AG08395 (cell line): ENCODE data around the gene TACO1.

Source experiments
- DNase-seq: peaks from one replicate; pipeline ENCODE4 v3.0.0; 2012; ENCODE audit warnings: mixed read lengths, low spot score

Gene TACO1

DNA sequence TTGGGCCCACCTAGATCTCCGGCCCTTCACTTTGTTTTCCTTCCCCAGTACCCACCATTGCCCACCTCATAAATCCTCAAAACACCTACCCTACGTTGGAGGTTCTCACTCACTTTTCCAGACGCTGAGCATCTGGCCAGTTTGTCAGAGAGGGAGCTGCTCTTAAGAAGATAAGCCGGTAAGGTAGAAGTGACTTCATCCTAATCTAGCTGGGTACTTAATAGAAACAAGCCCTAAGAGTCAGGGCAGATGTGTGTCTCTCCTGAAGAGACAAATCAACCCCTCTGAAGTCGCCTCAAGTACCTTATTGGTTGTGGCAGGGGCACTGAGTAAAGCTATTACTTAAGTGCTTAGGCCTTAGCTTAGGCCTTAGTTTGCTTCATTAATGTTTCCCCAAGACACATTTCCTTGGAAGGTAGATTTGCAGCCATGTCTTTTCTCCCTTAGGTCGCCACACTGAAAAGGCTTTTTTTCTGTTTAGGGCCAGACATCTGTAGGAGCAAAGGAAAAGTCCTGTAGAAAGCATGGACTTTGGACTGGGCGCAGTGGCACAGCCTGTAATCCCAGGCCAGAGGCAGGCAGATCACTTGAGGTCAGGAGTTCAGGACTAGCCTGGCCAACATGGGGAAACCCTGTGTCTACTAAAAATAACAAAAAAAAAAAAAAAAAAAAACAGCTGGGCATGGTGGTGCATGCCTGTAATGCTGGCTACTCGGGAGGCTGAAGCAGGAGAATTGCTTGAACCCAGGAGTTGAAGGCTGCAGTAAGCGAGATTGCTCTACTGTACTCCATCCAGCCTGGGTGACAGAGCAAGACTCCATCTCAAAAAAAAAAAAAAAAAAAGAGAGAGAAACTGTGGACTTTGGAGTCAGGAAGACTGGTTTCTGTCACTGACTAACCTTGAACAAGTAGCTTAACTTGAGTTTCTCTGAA lies 1.0 kb downstream of the TACO1 start:
- no peak for DNase-seq

DNA sequence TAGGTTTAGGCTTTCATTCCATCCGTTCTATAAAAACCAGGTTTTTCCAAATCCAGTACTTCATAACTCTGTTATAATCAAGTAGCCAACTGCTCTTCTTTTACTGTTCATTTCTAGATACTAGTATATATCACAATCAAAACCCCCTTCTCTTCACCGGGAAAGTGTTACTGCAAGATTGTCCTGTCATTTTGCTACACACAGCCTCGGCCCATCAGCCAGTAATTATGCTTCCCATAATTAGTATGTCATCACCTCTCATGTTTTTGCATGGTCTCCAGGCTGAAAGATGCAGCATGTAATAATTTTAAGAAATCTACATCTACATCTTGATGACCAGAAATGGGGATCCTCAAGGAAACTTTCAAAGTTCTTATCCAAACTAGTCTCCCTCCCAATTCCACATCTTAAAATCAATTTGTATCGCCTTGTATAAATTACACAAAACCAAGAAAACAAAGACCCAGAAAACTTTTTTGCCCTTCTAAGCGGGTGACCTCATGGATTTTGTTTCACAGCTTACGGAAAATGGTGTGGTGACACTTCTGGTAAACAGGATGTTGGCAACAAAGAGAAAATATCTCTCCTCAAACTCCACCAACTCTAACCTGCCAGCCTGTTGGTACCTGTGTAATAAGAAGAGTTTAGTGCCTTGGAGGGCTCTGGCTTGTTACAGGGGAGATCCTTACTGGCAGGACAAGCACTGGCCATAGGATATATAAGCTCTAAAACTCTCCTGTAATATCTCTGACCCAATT lies 9.3 kb downstream of the TACO1 start:
- DNase-seq, result no peak

DNA sequence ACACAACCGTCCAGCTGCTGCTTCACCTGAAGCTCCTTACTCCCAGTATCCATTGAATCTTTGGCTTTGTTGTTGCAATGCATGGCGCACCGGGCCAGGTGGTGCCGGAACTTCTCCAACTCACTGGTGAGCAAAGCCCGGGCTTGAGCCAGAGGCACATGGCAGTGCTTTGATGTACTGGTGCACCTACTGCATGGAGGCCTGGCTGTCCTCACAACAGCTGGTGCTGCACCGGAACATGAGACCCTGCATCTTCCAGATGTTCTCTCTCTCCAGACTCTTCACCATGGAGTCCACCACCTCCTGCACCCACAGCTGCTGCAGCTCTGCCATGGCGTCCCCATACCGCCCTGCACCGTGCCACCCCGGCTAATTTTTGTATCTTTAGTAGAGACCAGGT lies 10.2 kb downstream of the TACO1 start:
- DNase-seq, result no peak

DNA sequence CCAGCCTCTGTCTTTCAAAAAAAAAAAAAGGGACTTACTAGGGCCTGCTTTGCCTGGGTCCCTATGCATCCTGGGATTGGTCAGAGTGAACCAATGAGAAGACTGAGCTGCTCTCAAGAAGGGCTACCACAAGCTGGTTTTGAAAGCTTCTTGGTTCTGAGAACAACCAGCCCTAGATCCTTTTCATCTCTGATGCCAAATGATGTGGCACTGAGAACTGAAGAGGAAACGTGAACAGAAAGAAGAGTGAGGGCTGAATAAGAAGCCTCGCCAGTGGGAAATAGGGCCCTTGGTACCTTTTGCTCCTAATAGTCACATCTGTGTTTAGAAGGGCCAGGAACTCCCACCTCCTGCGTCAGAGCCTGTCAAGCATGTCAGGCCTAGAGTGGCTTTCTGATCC lies 10.7 kb downstream of the TACO1 start:
- no peak for DNase-seq

DNA sequence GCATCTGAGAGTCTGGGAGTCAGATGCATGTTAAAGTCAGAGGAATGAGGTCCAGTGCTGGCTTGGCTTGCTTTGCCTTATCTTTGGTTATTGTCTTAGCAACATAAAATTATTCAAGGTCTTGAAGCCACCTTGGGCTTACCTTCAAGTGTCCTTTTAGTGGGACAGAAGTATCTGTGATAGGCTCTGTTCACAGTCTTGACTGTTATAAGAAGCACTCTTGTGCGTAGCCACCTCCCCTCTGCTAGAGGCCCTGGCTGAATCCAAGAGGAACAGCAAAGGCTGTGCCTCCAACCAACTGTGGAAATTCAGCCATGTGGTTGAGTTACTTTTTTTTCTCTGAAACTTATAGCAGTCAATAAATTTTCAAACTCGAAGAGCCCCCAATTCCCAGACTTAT lies 13.0 kb downstream of the TACO1 start:
- no peak for DNase-seq

DNA sequence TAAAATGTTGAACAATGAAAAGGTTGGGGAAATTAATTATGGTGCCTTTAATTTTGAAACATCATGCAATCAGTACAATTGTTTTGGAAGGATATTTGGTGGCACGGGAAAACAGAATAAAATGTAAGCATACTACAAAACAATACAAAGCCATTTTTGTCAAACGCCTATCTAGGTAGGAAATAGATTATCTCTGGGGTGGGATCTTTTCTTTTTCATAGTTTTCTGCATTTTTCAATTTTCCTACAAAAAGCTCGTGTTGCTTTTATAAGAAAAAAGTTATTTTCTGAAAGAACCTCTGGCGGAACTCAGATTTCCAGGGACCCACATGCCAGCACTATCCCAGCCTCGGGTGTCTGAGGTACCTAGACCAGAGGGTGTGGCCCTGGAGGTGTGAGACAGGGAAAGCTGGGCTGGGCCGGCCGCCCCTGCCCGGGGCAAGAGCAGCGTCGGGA lies 20.6 kb downstream of the TACO1 start:
- DNase-seq, result no peak

DNA sequence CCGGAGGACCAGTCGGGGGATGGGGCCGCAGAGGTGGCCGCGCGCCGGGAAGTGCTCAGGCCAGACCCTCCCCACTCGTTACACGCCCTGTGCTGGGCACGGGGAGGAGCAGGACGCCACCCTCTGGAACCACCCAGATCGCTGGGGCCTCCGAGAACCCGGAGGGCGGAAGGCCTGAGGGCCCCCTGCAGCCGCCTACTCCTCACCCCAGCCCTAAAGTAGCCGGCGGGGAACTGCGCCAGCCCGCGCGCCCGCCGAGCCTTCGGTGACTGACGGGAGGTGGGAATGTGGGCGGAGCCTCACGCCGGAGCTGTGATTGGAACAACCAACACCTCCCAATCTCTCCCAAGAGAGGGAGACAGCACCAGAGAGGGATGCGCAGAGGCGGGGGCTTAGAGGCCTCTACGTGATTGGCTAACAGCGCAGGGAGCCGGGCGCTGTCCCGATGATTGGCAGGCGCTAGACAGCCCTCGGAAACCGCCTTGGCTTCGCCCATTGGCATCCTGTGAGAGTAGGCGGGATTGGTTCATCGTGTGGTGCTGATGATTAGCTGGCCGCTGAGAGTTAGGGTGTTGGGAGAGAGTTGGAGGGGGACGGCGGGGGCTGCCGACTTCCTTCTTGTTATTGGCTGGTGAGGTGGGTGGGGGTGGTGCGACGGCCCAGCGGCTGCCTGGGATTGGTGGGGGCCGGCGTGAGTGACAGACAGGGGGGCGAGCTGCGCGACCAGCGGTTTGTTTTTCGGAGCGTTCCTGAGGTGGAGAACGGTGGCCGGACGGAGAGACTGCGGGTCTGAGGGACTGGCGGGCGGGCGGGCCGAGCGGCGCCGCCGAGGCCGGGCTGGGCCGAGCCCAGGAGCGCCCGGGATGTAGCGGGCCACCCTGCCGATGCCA lies 21.2 kb downstream of the TACO1 start, which contains the start of gene MAP3K3:
Gene MAP3K3 (plus strand): TSS at position 734 of the 890 bp plus-strand sequence. CDS start 343 bp downstream, outside the sequence.
- DNase-seq, result peak; percentile 100

DNA sequence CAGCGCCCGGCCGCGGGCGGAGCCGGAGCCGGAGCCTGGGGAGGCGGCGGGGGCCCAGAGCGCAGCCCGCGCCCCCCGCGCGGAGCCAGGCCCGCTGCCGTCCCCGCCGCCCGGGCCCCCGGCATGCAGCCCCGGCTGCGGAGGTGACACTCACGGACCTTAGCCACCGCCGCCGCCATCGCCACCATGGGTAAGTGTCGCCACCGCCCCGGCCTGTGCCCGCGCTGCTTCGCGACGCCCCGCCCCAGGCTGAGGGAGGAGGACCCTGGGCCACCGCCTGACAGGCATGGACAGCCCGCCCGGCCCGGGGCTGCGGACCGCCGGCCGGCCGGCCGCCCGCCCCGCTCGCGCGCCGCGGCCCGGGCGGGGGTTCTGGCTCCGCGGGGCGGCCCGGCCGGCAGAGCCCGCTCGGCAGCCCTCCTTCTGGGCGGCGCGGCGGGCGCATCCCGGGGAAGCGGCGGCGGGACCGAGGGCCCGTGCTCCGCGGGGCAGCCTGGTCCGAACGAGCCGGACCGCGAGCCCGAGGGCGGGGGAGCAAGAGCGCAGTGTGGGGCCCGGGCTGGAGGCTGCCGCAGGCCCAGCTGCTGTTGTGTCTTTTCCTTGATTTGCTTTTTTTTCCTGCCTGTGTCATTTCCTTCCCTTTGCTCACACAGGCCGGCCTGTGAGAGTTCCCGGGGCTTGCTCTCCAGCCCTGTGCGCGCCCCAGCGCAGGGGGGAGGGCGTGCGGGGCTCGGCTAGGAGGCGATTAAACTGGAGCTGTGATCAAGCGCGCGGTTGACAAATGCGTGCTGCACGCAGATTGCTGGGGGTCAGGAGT lies 22.1 kb downstream of the TACO1 start:
- DNase-seq, result peak; percentile 66

DNA sequence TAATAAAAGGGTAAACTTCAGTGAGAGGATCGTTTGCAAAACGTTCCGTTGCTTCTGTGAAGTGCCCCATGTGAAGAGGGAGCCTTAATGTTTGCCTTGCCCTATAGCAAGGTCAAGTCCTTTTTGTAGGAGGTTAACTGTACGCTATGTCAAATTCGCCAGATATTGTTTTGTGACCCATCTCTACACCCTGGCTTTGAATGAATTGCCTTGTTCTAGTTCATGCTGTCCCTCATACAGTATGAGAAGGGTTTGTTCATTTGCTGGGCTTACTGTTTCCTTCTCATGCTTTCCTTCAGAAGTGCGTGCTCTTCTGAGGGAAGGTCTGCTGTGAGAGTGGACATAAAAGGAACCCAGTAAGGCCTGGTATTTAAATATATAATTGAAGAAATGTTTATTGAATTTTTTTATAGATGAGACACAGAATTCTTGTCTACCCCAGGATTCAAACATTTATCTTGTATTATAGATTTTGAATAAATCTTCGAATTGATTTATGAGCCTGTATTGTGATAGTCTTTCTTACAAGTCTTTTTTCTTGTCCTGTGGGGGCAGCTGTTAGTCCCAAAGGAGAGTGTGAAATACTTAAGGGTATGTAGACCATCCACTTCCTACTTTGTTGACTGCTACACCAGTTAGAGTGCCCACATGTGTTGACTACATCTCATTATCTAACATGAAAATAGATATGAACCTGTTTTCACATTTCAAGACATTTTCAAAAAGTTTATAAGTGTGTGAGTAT lies 23.3 kb downstream of the TACO1 start:
- no peak for DNase-seq

DNA sequence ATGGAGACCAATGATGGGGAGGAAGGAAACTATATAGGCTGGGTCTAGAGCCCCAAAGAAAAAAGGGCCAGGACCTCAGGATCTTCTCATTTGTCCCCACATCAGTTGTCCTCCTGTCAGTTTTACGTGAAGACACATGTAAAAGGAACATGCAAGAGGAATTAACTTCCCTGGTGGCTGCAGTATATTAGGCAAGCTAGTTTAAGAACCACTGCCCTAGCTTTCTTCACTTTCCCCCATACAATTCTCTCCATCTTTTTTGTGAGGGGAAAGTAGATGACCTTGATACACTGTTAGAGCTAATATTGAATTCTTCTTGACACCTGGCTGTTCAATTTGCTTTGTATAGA lies 23.8 kb downstream of the TACO1 start:
- DNase-seq, result no peak

DNA sequence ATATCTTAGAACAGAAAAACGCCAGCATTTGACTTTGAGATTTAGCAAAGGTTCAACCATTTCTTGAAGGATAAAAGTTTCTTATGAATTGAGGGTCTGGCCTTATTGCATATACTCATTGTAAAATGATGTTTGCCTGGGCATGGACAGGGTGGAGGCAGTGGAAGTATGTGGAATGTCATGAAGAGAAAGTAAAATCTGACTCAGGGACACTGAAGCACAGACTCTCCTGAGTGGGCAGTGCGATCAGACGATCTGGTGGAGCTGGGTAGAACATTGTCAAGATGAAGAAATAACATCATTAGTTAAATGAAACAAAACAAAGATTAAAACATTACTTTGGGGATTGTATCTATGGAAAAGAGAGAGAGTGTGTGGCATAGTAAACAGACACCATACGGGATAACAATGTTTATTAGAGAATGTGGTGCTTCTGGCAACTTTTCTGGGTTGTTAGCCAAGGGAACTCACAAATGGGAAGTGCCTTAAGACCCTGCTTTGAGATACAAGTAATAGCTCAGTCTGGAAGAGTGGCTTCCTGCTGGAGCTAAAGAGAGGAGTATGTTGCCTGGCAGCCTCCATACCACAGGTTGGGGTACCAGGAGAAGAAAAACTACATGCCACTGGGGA lies 26.0 kb downstream of the TACO1 start:
- DNase-seq, result peak; percentile 26

DNA sequence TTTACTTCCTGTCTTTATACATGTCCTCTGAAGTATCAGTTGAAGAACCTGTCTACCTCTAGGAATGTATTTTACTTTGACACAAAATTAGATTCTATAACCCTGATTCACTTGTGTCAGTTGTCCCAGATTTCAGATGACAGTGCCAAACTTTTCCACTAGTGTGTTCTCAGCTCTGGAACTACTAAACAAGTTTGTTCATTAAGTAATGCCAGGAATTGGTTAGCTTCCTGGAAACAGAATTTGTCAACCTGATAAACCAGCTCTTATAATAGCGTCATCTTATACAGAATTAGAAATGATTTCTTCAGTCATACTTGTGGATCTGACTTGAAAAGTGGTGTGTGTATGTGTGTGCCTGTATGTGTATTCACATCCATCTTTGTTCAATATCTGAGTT lies 28.9 kb downstream of the TACO1 start:
- DNase-seq, result no peak

DNA sequence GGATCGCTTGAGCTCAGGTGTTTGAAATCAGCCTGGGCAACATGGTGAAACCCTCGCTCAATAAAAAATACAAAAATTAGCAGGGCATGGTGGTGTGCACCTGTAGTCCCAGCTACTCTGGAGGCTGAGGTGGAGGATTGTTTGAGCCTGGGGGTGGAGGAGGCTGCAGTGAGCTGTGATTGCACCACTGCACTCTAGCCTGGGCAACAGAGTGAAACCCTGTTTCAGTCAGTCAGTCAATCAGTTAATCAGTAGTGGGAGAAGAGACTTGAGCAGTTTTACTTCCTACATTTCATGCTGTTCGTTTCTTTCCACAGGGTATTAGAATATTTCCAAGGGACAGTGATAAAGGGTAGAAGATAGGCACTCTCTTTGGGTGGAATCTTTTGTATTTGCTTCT lies 30.4 kb downstream of the TACO1 start:
- DNase-seq, result no peak

DNA sequence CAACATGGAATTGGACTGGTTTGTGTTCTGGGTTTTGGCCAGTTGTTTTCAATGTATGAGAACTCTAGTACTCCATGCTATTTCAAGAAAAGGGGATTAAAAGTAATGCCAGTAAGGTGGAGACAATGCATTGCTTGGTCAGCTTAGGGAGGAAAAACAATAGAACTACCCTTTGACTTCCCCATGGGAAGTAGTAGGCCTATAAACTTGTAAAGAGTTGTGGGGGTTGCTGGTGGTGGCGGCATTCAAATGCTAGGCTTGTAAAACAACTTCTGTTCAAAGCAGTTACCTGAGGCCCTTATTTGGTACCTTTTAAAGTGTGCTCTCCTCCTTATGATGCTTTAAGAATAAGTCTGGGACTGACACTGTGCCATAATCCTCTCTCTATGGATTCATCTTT lies 30.9 kb downstream of the TACO1 start:
- no peak for DNase-seq

DNA sequence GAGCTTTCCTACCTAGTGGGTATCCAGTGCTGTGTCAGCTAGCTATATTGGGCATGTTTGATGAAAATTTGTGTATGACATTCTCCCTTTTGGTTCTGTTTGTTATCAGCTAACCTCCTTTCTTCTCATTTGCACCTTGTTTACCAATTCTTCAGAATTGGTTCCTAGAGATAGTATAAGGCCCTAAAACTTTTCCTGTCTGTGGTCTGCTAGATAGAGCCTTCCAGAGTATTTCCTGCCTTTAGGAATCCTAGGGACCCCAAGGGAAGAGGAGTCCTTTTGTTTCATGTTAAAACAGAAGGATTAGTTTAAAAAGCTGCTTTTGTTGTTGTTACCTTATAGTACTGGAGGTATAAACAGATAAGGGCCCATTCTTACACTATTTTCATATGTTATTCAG lies 33.0 kb downstream of the TACO1 start:
- no peak for DNase-seq

DNA sequence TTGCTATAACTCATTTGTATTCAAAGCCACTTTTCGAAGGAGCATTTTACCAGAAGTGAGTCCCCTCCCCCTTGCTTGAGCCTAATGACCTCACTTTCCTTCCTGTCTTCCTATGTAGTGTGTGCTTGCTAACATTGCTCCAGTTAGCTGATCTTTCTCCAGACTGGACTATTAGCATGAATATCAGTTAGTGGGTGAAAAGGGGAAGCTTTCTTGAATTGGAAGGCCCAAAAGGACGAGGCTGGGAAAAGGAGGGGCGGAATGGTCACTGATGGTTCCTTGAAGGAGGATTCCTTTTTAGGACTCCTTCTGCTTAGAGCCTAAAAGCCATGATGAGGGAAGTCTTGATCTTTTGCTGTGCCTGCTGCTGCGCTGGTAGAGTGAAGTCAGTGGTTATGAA lies 33.5 kb downstream of the TACO1 start:
- no peak for DNase-seq

DNA sequence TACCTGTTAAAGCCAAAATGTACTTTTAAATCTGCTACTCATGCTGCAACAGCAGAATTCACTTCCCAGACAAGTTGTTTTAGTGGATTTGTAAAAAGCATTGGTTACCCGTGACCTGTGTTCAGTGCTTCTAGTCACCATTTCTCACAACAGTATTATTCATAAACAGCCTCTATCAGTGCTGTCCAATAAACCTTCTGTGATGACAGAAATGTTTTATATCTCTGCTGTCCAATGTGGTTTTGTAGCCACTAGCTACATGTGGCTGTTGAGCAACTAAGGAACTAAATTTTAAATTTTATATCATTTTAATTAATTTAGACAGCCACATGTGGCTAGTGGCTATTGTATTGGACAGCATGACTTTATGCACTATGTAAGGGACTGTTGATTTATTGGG lies 34.1 kb downstream of the TACO1 start:
- no peak for DNase-seq

DNA sequence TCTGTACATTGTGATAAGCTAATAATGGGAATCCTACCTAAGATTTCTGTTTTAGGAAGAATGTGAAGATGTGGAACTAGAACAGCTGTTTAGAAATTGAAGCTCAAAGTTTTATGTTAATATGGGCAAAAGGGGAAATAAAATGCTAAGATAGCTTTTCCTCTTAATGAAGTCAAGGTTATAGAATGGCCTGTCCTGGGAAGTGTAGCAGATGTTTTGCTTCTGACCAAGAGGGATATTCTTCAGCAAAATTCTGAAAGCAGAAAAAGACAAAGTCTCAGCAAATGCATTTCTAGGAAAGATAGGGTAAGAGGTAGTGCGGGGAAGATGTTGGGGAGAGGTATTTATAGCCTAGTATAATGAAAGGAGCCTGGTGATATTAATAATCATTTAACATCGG lies 34.6 kb downstream of the TACO1 start:
- no peak for DNase-seq

DNA sequence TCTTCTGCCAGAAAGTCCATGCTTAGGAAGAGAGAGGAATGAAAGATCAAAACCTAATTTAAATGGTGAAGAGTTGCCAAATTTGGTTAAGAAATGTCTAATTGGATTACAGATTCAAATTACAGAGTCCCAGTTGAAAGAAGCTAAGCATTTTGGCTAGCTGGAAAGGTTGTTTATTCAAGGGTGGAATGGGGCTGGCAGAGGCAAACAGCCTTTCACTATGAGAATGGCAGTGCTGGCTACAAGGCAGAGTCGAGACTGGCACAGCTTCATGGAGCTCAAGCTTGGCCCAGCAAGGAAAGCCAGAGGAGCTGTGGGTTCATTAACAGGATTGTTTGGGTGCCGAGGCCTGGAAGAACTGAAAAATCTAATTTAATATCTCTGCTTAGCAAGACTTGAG lies 35.1 kb downstream of the TACO1 start:
- no peak for DNase-seq

DNA sequence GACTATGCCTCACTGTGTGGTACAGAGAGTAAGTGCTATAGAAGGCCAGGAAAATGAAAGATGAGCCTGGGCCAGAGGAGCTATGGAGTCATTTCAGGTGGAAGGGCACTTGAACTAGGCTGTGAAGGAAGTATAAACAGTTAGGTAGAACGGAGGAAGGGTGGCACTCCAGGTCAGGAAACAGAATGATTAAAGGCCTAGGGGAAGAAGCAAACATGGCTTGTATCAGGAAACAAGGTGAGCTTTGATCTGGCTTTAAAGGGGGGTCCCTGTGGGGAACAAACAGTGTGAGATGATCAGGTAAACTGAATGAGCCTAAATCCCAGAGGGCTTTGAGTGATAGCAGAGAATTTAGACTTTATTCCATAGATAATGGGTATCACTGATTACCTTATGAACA lies 38.4 kb downstream of the TACO1 start:
- no peak for DNase-seq
